Activated T-helper 2 cell treated with anti-CD3 and anti-CD28 coated beads, Interferon-gamma antibody, Interleukin-2, Interleukin-4, amounts not matched to agents 10 μg/mL and 5 μg/mL and 100 μg/mL, durations not matched to agents 14 hours and 24 hours and 36 hours (primary cell): ENCODE data around the gene FAM177B. TPM values are rescaled to one million over a fixed set of nuclear protein-coding genes. Genes with fewer than 3 reads are reported as not detected.

Experiments used
- DNase-seq: peaks from one replicate; pipeline ENCODE4 v3.0.0; 2021; ENCODE audit warnings: low spot score
- H3K27ac Mint-ChIP-seq: one replicate; pipeline ENCODE4 v1.8.0; 2021; ENCODE audit warnings: mixed read lengths
- H3K27me3 Mint-ChIP-seq: one replicate; pipeline ENCODE4 v1.8.0; 2021; ENCODE audit warnings: low read depth, mixed read lengths
- H3K36me3 Mint-ChIP-seq: one replicate; pipeline ENCODE4 v1.8.0; 2021; ENCODE audit warnings: low read depth, mixed read lengths
- H3K4me1 Mint-ChIP-seq: one replicate; pipeline ENCODE4 v1.8.0; 2021; ENCODE audit warnings: low read depth, mixed read lengths
- H3K4me3 Mint-ChIP-seq: one replicate; pipeline ENCODE4 v1.8.0; 2021; ENCODE audit warnings: low read depth, mild to moderate bottlenecking, moderate library complexity, mixed read lengths
- H3K9me3 Mint-ChIP-seq: one replicate; pipeline ENCODE4 v1.8.0; 2021; ENCODE audit warnings: mixed read lengths
- intact Hi-C: fragments of 100-400 bp; cut with micrococcal nuclease; formaldehyde crosslinking; loops from one replicate; pipeline ENCODE4 v1.15.1; 2023
- total RNA-seq: library from RNA; stranded (reverse); gene quantifications from 2 replicates; pipeline ENCODE4 v1.2.3, GENCODE V29; 2022

FAM177B gene
- total RNA-seq, 1 donor from 2014 or later, result not detected

- Mint-ChIP-seq H3K9me3 (no peaks in the 10 kb centered on the region), H3K36me3 (no peaks in the 10 kb centered on the region), H3K4me1 (peaks cover 2% of the 10 kb centered on the region), H3K4me3 (no peak overlapping the region), H3K27me3 (peaks cover 23% of the 10 kb centered on the region), H3K27ac (no peak overlapping the region)
- DNase-seq, result no peak
- intact Hi-C loops, result no loop called here
Measured at GRCh38 chr1:222781251-222781650, 44.2 kb downstream of the FAM177B start.

- Mint-ChIP-seq H3K27ac (no peak overlapping the region), H3K36me3 (no peaks in the 10 kb centered on the region), H3K27me3 (peaks cover 23% of the 10 kb centered on the region), H3K4me3 (no peak overlapping the region), H3K4me1 (peaks cover 2% of the 10 kb centered on the region), H3K9me3 (no peaks in the 10 kb centered on the region)
- DNase-seq, result no peak
- intact Hi-C loops, result no loop called here
Measured at GRCh38 chr1:222783051-222783450, 46.0 kb downstream of the FAM177B start.

GRCh38 chr1:222784371-222784770, 47.4 kb downstream of the FAM177B start:
- Mint-ChIP-seq H3K27ac (no peak overlapping the region), H3K4me1 (peaks cover 4% of the 10 kb centered on the region), H3K4me3 (no peak overlapping the region), H3K9me3 (peaks cover 8% of the 10 kb centered on the region), H3K36me3 (no peaks in the 10 kb centered on the region), H3K27me3 (peaks cover 23% of the 10 kb centered on the region)
- intact Hi-C loops, result no loop called here
- DNase-seq, result no peak

GRCh38 chr1:222784916-222785315, 47.9 kb downstream of the FAM177B start:
- no peak overlapping the region for H3K27ac Mint-ChIP-seq
- no peak overlapping the region for H3K4me3 Mint-ChIP-seq
- peaks cover 13% of the 10 kb centered on the region for H3K9me3 Mint-ChIP-seq
- H3K4me1 Mint-ChIP-seq, result peaks cover 7% of the 10 kb centered on the region
- intact Hi-C loops, result no loop called here
- no peak for DNase-seq
- no peaks in the 10 kb centered on the region for H3K36me3 Mint-ChIP-seq
- H3K27me3 Mint-ChIP-seq, result peaks cover 23% of the 10 kb centered on the region

GRCh38 chr1:222785529-222785928, 48.5 kb downstream of the FAM177B start:
- Mint-ChIP-seq H3K27ac (no peak overlapping the region), H3K27me3 (peaks cover 23% of the 10 kb centered on the region), H3K4me3 (no peak overlapping the region), H3K36me3 (no peaks in the 10 kb centered on the region), H3K9me3 (peaks cover 19% of the 10 kb centered on the region), H3K4me1 (peaks cover 12% of the 10 kb centered on the region)
- intact Hi-C loops, result no loop called here
- DNase-seq, result no peak

- peaks cover 21% of the 10 kb centered on the region for H3K27me3 Mint-ChIP-seq
- no peak overlapping the region for H3K4me3 Mint-ChIP-seq
- no peak overlapping the region for H3K27ac Mint-ChIP-seq
- H3K9me3 Mint-ChIP-seq, result peaks cover 22% of the 10 kb centered on the region
- intact Hi-C loops, result no loop called here
- H3K4me1 Mint-ChIP-seq, result peaks cover 16% of the 10 kb centered on the region
- no peaks in the 10 kb centered on the region for H3K36me3 Mint-ChIP-seq
- no peak for DNase-seq
Measured at GRCh38 chr1:222786121-222786520, 49.1 kb downstream of the FAM177B start.

- Mint-ChIP-seq H3K36me3 (no peaks in the 10 kb centered on the region), H3K27me3 (peaks cover 13% of the 10 kb centered on the region), H3K9me3 (peaks cover 22% of the 10 kb centered on the region), H3K27ac (no peak overlapping the region), H3K4me3 (no peak overlapping the region), H3K4me1 (peaks cover 18% of the 10 kb centered on the region)
- intact Hi-C loops, result no loop called here
- no peak for DNase-seq
Measured at GRCh38 chr1:222787729-222788128, 50.7 kb downstream of the FAM177B start.

GRCh38 chr1:222788402-222789156, 51.6 kb downstream of the FAM177B start:
- no peak for DNase-seq
- no peak overlapping the region for H3K4me3 Mint-ChIP-seq
- no peak overlapping the region for H3K27ac Mint-ChIP-seq
- H3K27me3 Mint-ChIP-seq, result peaks cover 11% of the 10 kb centered on the region
- H3K36me3 Mint-ChIP-seq, result no peaks in the 10 kb centered on the region
- peaks cover 18% of the 10 kb centered on the region for H3K4me1 Mint-ChIP-seq
- intact Hi-C loops, result no loop called here
- H3K9me3 Mint-ChIP-seq, result peaks cover 22% of the 10 kb centered on the region

GRCh38 chr1:222790115-222790514, 53.1 kb downstream of the FAM177B start:
- Mint-ChIP-seq H3K27me3 (peaks cover 2% of the 10 kb centered on the region), H3K9me3 (peaks cover 22% of the 10 kb centered on the region), H3K36me3 (no peaks in the 10 kb centered on the region), H3K4me1 (peaks cover 17% of the 10 kb centered on the region), H3K27ac (peak overlapping the region; percentile 44), H3K4me3 (no peak overlapping the region)
- DNase-seq, result no peak
- intact Hi-C loops, result loop anchor here (5.0 kb wide), 1 partner anchor 332 kb away; no protein-coding TSS in a partner anchor

- Mint-ChIP-seq H3K4me3 (no peak overlapping the region), H3K27ac (peak overlapping the region; percentile 44), H3K36me3 (no peaks in the 10 kb centered on the region), H3K27me3 (no peaks in the 10 kb centered on the region), H3K4me1 (peaks cover 15% of the 10 kb centered on the region), H3K9me3 (peaks cover 22% of the 10 kb centered on the region)
- intact Hi-C loops, result loop anchor here (5.0 kb wide), 1 partner anchor 332 kb away; no protein-coding TSS in a partner anchor
- DNase-seq, result no peak
Measured at GRCh38 chr1:222790520-222790919, 53.5 kb downstream of the FAM177B start.

GRCh38 chr1:222791006-222791710, 54.2 kb downstream of the FAM177B start:
- intact Hi-C loops, result loop anchor here (5.0 kb wide), 1 partner anchor 331 kb away; no protein-coding TSS in a partner anchor
- Mint-ChIP-seq H3K4me3 (no peak overlapping the region), H3K9me3 (peaks cover 22% of the 10 kb centered on the region), H3K27me3 (no peaks in the 10 kb centered on the region), H3K36me3 (no peaks in the 10 kb centered on the region), H3K27ac (no peak overlapping the region), H3K4me1 (peaks cover 15% of the 10 kb centered on the region)
- DNase-seq, result no peak

GRCh38 chr1:222792744-222793143, 55.7 kb downstream of the FAM177B start:
- intact Hi-C loops, result loop anchor here (1.0 to 5.0 kb wide), 2 partner anchors 289 to 330 kb away; no protein-coding TSS in a partner anchor
- peaks cover 22% of the 10 kb centered on the region for H3K9me3 Mint-ChIP-seq
- no peak overlapping the region for H3K27ac Mint-ChIP-seq

More at GRCh38 chr1:222792744-222793143, 55.7 kb downstream of the FAM177B start:
- H3K36me3 Mint-ChIP-seq, result no peaks in the 10 kb centered on the region
- DNase-seq, result no peak
- H3K27me3 Mint-ChIP-seq, result no peaks in the 10 kb centered on the region
- peaks cover 15% of the 10 kb centered on the region for H3K4me1 Mint-ChIP-seq
- no peak overlapping the region for H3K4me3 Mint-ChIP-seq
